ENCODE measurements around the gene LBH. TPM values are rescaled to one million over a fixed set of nuclear protein-coding genes. Genes with fewer than 3 reads are reported as not detected.

Gene LBH
- total and polyA plus RNA-seq, 11 donors, result 54.2 to 226 (median 166) TPM

DNA sequence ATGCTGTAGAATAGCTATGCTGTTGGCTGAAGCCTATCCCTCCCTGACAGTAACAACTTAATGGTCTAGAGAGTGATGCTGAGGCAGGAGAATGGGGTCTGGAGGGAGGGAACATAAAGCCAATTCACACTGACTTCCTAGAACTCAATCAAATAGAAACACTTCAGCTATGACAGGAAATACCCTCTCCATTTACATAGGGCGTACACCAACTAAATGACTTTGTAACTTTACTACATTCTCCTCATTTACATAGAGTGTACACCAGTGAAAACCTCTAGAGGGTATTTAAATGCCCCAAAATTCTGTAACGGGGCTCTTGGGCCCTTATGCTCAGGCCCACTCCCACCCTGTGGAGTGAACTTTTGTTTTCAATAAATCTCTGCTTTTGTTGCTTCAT, 43.0 kb upstream of the LBH start:
- Histone ChIP-seq H3K9me3 (no peaks in the 10 kb centered on the region), H3K27me3 (no peaks in the 10 kb centered on the region), H3K4me3 (no peak overlapping the region), H3K36me3 (no peaks in the 10 kb centered on the region), H3K4me1 (no peaks in the 10 kb centered on the region), H3K27ac (no peak overlapping the region)
- TF ChIP-seq POLR2A (IDR thresholded peaks at IDR 0.05), result no peak
- TF ChIP-seq, protein P1, sequence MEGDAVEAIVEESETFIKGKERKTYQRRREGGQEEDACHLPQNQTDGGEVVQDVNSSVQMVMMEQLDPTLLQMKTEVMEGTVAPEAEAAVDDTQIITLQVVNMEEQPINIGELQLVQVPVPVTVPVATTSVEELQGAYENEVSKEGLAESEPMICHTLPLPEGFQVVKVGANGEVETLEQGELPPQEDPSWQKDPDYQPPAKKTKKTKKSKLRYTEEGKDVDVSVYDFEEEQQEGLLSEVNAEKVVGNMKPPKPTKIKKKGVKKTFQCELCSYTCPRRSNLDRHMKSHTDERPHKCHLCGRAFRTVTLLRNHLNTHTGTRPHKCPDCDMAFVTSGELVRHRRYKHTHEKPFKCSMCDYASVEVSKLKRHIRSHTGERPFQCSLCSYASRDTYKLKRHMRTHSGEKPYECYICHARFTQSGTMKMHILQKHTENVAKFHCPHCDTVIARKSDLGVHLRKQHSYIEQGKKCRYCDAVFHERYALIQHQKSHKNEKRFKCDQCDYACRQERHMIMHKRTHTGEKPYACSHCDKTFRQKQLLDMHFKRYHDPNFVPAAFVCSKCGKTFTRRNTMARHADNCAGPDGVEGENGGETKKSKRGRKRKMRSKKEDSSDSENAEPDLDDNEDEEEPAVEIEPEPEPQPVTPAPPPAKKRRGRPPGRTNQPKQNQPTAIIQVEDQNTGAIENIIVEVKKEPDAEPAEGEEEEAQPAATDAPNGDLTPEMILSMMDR (IDR thresholded peaks at IDR 0.05), result no peak
- WGBS, 4 donors, result 85 to 97% (median 91%) methylated on average over 2 of the region's 2 CpGs
- no peak for DNase-seq
- no peak for ATAC-seq
- intact Hi-C loops (cut with DNase I), result no loop called here

DNA sequence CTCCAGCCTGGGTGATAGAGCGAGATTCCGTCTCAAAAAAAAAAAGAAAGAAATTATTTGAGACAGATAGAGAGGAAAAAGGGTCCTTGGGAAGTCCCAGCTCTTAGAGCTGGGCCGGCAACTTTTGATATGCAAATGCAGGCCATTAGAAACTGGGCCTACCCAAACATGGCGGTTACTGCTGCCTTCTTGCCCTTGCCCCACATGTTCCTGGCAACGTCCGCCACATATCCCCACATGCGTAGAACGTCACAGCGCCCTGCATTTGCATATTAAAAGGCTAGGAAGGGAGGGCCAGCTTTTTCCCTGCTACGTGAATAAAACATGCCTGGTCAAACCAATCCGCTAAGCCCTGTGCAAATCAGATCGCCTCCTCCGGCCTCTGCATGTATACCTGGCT, 40.7 kb upstream of the LBH start:
- DNase-seq, result no peak
- Histone ChIP-seq H3K4me3 (no peak overlapping the region), H3K27ac (no peak overlapping the region), H3K36me3 (no peaks in the 10 kb centered on the region), H3K27me3 (no peaks in the 10 kb centered on the region), H3K4me1 (peaks cover 0 to 3% (median 0%) of the 10 kb centered on the region in 12 donors), H3K9me3 (no peaks in the 10 kb centered on the region)
- no peak for ATAC-seq
- 94 to 96% (median 95%) methylated on average over 13 of the region's 13 CpGs for WGBS, 4 donors
- intact Hi-C loops (cut with DNase I), result no loop called here
- TF ChIP-seq, protein P1 (IDR thresholded peaks at IDR 0.05), result no peak
- no peak for TF ChIP-seq POLR2A (IDR thresholded peaks at IDR 0.05)

DNA sequence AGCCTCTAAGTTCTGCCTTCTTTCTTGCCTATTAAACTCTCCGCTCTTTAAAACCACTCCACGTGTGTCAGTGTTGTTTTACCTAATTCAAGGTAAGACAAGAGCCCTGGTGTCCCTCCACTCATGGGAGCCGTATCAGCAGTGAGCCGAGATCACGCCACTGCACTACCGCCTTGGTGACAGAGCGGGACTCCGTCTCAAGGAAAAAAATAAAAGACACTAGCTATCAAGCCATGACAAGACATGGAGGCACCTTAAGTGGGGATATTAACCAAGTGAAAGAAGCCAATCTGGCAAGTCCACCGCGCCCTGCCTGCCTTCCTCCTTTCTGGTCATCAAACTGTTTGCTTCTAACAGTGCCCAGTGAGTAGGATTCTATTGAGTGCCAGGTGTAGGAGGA, 40.2 kb upstream of the LBH start:
- no peaks in the 10 kb centered on the region for H3K27me3 ChIP-seq
- TF ChIP-seq POLR2A (IDR thresholded peaks at IDR 0.05), result no peak
- TF ChIP-seq, protein P1 (IDR thresholded peaks at IDR 0.05), result no peak
- DNase-seq (no peak), ATAC-seq (no peak)
- no peaks in the 10 kb centered on the region for H3K9me3 ChIP-seq
- no peaks in the 10 kb centered on the region for H3K36me3 ChIP-seq
- no peak overlapping the region for H3K4me3 ChIP-seq
- intact Hi-C loops (cut with DNase I), result no loop called here
- WGBS, 4 donors, result 95 to 97% (median 96%) methylated on average over 10 of the region's 10 CpGs
- H3K27ac ChIP-seq, result no peak overlapping the region
- H3K4me1 ChIP-seq, result peaks cover 0 to 3% (median 0%) of the 10 kb centered on the region in 12 donors

DNA sequence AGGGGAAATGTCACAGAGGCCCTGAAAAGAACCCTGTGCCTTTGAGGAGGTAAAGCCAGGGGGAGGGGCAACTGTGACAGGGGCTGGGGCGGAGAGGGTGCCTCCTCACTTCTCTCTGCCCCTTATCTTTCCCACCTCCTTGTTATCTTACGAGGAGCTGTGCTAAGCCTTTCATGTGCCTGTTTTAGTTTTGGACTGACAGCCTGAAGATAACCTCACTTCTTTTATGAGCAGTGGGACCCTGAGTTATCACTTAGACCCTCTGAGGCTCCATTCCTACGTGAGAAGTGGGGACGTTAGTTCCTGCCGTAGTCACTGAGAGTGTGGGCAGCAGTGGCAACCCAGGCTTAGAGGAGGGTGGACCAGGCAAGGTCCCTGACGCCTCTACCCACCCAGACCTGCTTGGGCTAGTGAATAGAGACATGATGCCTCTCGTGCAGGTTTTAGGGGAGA, 39.5 kb upstream of the LBH start:
- peaks cover 0 to 3% (median 0%) of the 10 kb centered on the region in 12 donors for H3K4me1 ChIP-seq
- DNase-seq, result no peak
- H3K27ac ChIP-seq, result no peak overlapping the region
- 56 to 63% (median 62%) methylated on average over 4 to 7 of the region's 7 CpGs for WGBS, 4 donors
- H3K4me3 ChIP-seq, result no peak overlapping the region
- TF ChIP-seq, protein P1 (IDR thresholded peaks at IDR 0.05), result no peak
- TF ChIP-seq POLR2A (IDR thresholded peaks at IDR 0.05), result no peak
- ATAC-seq, result no peak
- H3K27me3 ChIP-seq, result no peaks in the 10 kb centered on the region
- intact Hi-C loops (cut with DNase I), result no loop called here
- no peaks in the 10 kb centered on the region for H3K36me3 ChIP-seq
- H3K9me3 ChIP-seq, result no peaks in the 10 kb centered on the region
